ENCODE measurements around the gene RANBP1. TPM values are rescaled to one million over a fixed set of nuclear protein-coding genes. Genes with fewer than 3 reads are reported as not detected.

Gene RANBP1
- total and polyA plus RNA-seq, 2 of the 8 experiments (the other 6 are each of a cell fraction or from before 2014, with no cell fraction given) = 343 to 484 TPM

DNA sequence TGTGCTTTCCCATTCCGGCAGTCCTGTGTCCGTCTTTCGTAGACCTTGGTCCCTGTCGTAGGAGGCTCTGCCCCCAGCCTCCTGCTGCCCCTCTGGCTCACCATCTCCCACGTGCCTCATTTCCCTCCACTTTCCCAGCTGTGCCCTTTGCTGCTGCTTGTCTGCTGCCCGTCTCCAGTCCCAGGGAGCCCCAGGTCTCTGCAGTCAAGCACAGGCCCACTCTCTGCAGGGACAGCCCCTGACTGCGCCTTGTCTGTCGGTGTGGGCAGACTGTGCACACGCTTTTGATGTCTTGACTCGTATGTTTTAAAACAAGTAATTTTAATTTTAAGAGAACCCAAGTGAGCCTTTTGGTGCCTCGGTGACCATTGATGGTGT lies 23.4 kb upstream of the RANBP1 start:
- no peak overlapping the region for H2AK5ac ChIP-seq (ENCODE audit: low read depth, low read length)
- no peak overlapping the region for H3K4me2 ChIP-seq (ENCODE audit: insufficient read depth in 1 of 2, low read depth in 2 of 2, low read length in 2 of 2)
- peaks cover 0 to 17% of the 10 kb centered on the region in 2 experiments; a peak in 1 of 4 replicates for H3K79me2 ChIP-seq (ENCODE audit: control insufficient read depth in 1 of 2, insufficient read depth in 2 of 2, low read length in 2 of 2)
- H4K8ac ChIP-seq (ENCODE audit: extremely low read depth, insufficient read depth, low read length) = no peak overlapping the region; the same call in none of the 2 replicates
- TF ChIP-seq RXRA (IDR thresholded peaks at IDR 0.05; ENCODE audit: insufficient read depth, low read depth, low read length) (no peak), EGR1 (IDR thresholded peaks at IDR 0.05; ENCODE audit: borderline replicate concordance, low read depth, low read length) (no peak)
- H2BK15ac ChIP-seq (ENCODE audit: low read length) = no peak overlapping the region
- no peak overlapping the region for H2BK120ac ChIP-seq (replicated peaks; ENCODE audit: low read depth, low read length)
- FAIRE-seq (no peak), DNase-seq (ENCODE audit: low read depth in 1 of 2, low spot score in 2 of 2) (no peak)
- H3K4ac ChIP-seq (replicated peaks; ENCODE audit: insufficient read length, low read depth, low read length) = no peak overlapping the region
- no peak overlapping the region for H2AFZ ChIP-seq (ENCODE audit: low read length)
- H3K36me3 ChIP-seq (ENCODE audit: control insufficient read depth in 2 of 4, insufficient read depth in 4 of 4, low read length in 3 of 4) = peaks cover 63 to 97% (median 86%) of the 10 kb centered on the region in 4 experiments
- no peak overlapping the region for H3K18ac ChIP-seq (ENCODE audit: extremely low read depth, low read length)
- no peaks in the 10 kb centered on the region for H3K27me3 ChIP-seq (replicated peaks in 1 of 4; ENCODE audit: control insufficient read depth in 3 of 4, extremely low read depth in 1 of 4, insufficient read depth in 3 of 4, low read length in 3 of 4)
- H3K23ac ChIP-seq (ENCODE audit: insufficient read length) = no peak overlapping the region
- no peak overlapping the region for H2BK12ac ChIP-seq (ENCODE audit: low read depth, low read length)
- H3K9me3 ChIP-seq (ENCODE audit: insufficient read depth in 2 of 2, low read depth in 1 of 2, low read length in 1 of 2) = no peaks in the 10 kb centered on the region; a peak in 1 of 4 replicates
- no peak overlapping the region for H3K9ac ChIP-seq (replicated peaks in 1 of 4; ENCODE audit: extremely low read depth in 1 of 4, low read depth in 3 of 4, low read length in 3 of 4)
- ChIA-PET POLR2A (ENCODE audit: partially characterized antibody) (interaction anchor here (0.8 to 29.4 kb wide), 3 partner anchors 8 to 30 kb away, joined by 3 to 598 read pairs (median 16); partner anchors contain the start of genes RANBP1 and TRMT2A), CTCF (ENCODE audit: partially characterized antibody) (interaction anchor here (0.6 to 2.8 kb wide), 3 partner anchors 14 to 114 kb away, joined by 3 to 16 read pairs (median 7); partner anchors contain the start of gene RANBP1)
- peaks cover 7% of the 10 kb centered on the region for H3K79me1 ChIP-seq (ENCODE audit: low read depth, low read length)
- no peak overlapping the region for H2BK5ac ChIP-seq (ENCODE audit: low read depth, low read length)
- 95% methylated on average over 11 of the region's 11 CpGs; no CpG with 5 or more reads in 1 of the 2 experiments for WGBS, 2 experiments (ENCODE audit: extremely low coverage in 1 of 2, insufficient coverage in 1 of 2, insufficient read length in 1 of 2, insufficient replicate concordance in 2 of 2, low coverage in 1 of 2, low lambda C conversion rate in 2 of 2, missing lambda C conversion rate in 1 of 2)
- H3K56ac ChIP-seq (replicated peaks; ENCODE audit: insufficient read length, low read depth, low read length) = no peak overlapping the region
- no peak overlapping the region for H2BK20ac ChIP-seq (ENCODE audit: low read length)
- no peak overlapping the region for H4K91ac ChIP-seq (replicated peaks; ENCODE audit: insufficient read length, low read length)
- no peak overlapping the region for H4K5ac ChIP-seq (ENCODE audit: insufficient read length, low read depth, low read length)
- H3K14ac ChIP-seq (ENCODE audit: insufficient read length) = no peak overlapping the region
- no peak overlapping the region for H3K4me3 ChIP-seq (ENCODE audit: extremely low read depth in 1 of 4, insufficient read depth in 2 of 4, low read depth in 3 of 4, low read length in 4 of 4)
- no peak overlapping the region for H3K27ac ChIP-seq (ENCODE audit: low read depth, low read length)
- H3K4me1 ChIP-seq (replicated peaks in 1 of 4; ENCODE audit: control insufficient read depth in 3 of 4, insufficient read depth in 4 of 4, low read length in 3 of 4) = no peaks in the 10 kb centered on the region
- H4K20me1 ChIP-seq (replicated peaks in 1 of 2; ENCODE audit: control insufficient read depth in 1 of 2, insufficient read depth in 2 of 2, low read length in 2 of 2) = peaks cover 17 to 37% of the 10 kb centered on the region in 2 experiments
- no peaks in the 10 kb centered on the region for H3K23me2 ChIP-seq (ENCODE audit: low read depth, low read length)

Data from H1 (cell line).